GM12872 (cell line): ENCODE data around the gene ARF1.
A peak's percentile ranks its signal among the peaks of the same experiment; 100 is the strongest.

ENCODE experiments used
- CTCF ChIP-seq: IDR thresholded peaks from 3 replicates; pipeline ENCODE4 v1.5.1; 2011; ENCODE audit warnings: low read depth, mild to moderate bottlenecking, low read length, moderate library complexity; ENCODE audit not compliant: insufficient read depth

Gene ARF1

DNA sequence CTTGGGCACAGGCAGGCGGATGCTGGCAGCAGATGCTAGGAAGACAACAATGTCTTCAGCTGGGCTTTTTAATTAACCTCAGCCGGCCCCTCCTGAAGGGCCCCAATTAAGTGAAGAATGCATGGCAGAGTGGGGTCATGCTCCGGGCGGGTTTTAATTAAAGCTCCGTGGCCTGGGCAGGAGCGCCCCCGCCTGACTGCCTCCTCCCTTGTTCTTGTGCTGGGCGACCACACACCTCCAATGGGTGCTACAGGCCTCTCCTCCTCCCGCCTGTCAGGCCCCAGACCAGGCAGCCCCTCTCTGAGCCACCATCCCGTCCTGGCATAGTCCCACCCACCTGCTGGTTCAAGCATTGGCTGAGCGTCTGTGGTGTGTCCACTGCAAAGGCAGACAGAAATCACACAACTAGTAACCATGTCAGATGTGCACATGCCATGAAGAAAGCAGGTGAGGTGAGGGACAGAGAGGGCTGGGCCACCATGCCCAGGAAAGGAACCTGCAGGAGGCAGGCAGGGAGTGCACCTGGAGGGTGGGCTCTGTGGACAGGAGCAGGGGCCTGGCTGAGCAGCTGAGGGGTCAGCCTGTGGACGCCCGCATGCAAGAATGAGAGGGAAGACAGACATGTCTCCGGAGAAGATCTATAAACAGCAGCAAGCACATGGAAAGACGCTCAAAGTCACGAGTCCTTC lies 8.5 kb upstream of the ARF1 start:
- peak; percentile 28; the same call in 1 of the 3 replicates for TF ChIP-seq CTCF

GRCh38 chr1:228074954-228075730 lies 7.4 kb upstream of the ARF1 start:
- TF ChIP-seq CTCF: no peak

DNA sequence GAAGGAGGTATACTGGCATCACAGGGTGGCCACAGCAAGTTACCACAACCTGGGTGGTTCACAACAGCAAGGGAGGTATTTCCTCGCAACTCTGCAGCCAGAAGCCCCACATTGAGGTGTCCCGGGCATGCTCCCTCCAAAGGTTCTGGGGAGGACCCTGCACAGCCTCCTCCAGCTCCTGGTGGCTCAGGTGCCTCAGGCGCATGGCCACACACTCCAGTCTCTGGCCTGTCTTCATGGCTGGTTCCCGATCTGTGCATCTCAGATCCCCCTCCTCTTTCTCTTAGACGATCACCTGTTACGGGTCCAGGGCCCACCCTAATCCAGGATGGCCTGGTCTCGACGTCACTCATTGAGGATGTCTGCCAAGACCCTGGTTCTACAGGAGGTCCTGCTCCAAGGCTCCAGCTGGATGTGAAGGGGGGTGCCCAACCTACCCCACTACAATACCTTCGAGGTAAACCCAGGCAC lies 6.7 kb upstream of the ARF1 start:
- TF ChIP-seq CTCF: no peak

- no peak for TF ChIP-seq CTCF
Observed at GRCh38 chr1:228076796-228077430, 5.6 kb upstream of the ARF1 start.

- no peak for TF ChIP-seq CTCF
Observed at GRCh38 chr1:228077565-228078330, 4.8 kb upstream of the ARF1 start.

GRCh38 chr1:228079013-228079412 lies 3.5 kb upstream of the ARF1 start:
- TF ChIP-seq CTCF: no peak
